H1 (cell line): ENCODE data around the gene C19orf67.

ENCODE experiments used
- CTCF ChIP-seq, 3 experiments: IDR thresholded peaks; 1 replicate in 2 of 3; 2 replicates in 1 of 3; pipeline versions ENCODE4 v1.5.1 to v1.6.1; 2011; ENCODE audit warnings: low read length in 3 of 3, mild to moderate bottlenecking in 3 of 3, inconsistent platforms in 2 of 3, low read depth in 1 of 3, moderate library complexity in 1 of 3; ENCODE audit not compliant: insufficient read depth in 1 of 3; ENCODE audit errors: control extremely low read depth in 1 of 3
- JUN ChIP-seq: IDR thresholded peaks from 2 replicates; pipeline ENCODE4 v1.6.1; 2011; ENCODE audit warnings: low read depth, mild to moderate bottlenecking, improper control_type of control experiment, low read length
- POLR2AphosphoS5 ChIP-seq: IDR thresholded peaks from 2 replicates; pipeline ENCODE4 v1.6.1; 2011; ENCODE audit warnings: low read depth, low read length
- RFX5 ChIP-seq: IDR thresholded peaks from 2 replicates; pipeline ENCODE4 v1.6.1; 2011; ENCODE audit warnings: low read depth, low read length, improper control_type of control experiment, borderline replicate concordance
- SRF ChIP-seq: IDR thresholded peaks from 2 replicates; pipeline ENCODE4 v1.6.1; 2011; ENCODE audit warnings: mild to moderate bottlenecking, low read depth, low read length, moderate library complexity

GRCh38 chr19:14061081-14061749 lies 24.4 kb downstream of the C19orf67 start:
- TF ChIP-seq POLR2AphosphoS5 (no peak), CTCF (IDR thresholded peaks at IDR 0.05; ENCODE audit: control extremely low read depth in 1 of 3, insufficient read depth in 1 of 3, low read depth in 1 of 3, low read length in 3 of 3) (no peak), JUN (no peak), SRF (no peak), RFX5 (no peak)
